ENCODE measurements around the gene LRP2BP.
"Not testable (repeated sequence)": the region's sequence is repeated elsewhere in the genome, so short reads cannot be mapped to it uniquely, and the experiment has no call there.

LRP2BP gene

DNA sequence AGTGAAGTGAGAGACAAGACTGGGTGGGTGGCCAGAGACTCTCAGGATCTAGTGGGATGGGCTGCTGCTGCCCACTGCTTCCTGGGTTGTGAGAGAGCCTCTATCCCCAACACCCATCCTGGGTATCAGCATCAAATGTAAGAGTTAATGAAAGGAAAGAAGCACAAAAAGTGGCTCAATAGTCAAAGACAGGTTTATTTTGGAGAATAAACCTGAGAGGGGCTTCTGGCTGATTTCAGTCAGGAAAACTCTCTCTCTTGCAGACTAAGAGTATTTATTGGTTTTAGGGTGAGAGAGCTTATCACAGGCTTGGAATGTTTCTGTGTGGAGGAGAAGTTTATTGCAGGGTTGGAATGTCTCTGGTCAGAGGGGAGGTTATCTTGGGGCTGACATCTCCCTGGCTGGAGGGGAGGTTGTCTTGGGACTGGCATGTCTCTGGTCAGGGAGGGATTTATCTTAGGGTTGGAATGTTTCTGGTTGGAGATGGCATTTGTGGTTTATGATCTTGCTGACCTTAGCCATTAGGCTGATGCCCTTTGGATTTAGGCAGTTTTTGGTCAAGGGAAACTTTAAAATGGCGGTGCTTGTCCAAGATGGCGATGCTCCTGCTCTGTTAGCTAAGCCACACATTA, 65.7 kb downstream of the LRP2BP start:
- DNase-seq (ENCODE audit: extremely low read depth in 1 of 2, low read depth in 1 of 2): not testable (repeated sequence)

GRCh38 chr4:185328586-185328985, 67.1 kb downstream of the LRP2BP start:
- DNase-seq (ENCODE audit: extremely low read depth in 1 of 2, low read depth in 1 of 2): no peak

- not testable (repeated sequence) for DNase-seq (ENCODE audit: extremely low read depth in 1 of 2, low read depth in 1 of 2)
Measured at GRCh38 chr4:185325721-185326120, 70.0 kb downstream of the LRP2BP start.

DNA sequence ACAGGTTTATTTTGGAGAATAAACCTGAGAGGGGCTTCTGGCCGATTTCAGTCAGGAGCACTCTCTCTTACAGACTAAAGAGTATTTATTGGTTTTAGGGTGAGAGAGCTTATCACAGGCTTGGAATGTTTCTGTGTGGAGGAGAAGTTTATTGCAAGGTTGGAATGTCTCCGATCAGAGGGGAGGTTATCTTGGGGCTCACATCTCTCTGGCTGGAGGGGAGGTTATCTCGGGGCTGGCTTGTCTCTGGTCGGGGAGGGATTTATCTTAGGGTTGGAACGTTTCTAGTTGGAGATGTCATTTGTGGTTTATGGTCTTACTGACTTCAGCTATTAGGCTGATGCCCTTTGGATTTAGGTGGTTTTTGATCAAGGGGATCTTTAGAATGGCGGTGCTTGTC, 71.4 kb downstream of the LRP2BP start:
- not testable (repeated sequence) for DNase-seq (ENCODE audit: extremely low read depth in 1 of 2, low read depth in 1 of 2)

DNA sequence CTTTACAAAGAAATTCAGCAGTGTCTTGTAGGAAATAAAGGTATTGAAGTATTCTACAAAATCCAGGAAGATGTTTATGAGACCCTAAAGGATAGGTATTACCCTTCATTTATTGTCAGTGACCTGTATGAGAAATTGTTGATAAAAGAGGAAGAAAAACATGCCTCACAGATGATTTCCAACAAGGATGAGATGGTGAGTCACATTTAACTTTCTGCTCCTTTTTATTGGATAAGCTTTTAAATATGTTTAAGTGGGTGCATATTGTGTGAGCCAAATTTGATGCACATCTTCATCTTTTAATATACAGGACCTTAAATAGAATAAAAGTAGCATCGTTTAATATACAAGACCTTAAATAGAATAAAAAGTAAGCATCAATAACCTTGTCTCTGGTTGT, 72.1 kb downstream of the LRP2BP start:
- DNase-seq (ENCODE audit: extremely low read depth in 1 of 2, low read depth in 1 of 2): no peak

GRCh38 chr4:185322803-185323202, 72.9 kb downstream of the LRP2BP start:
- DNase-seq (ENCODE audit: extremely low read depth in 1 of 2, low read depth in 1 of 2): no peak

DNA sequence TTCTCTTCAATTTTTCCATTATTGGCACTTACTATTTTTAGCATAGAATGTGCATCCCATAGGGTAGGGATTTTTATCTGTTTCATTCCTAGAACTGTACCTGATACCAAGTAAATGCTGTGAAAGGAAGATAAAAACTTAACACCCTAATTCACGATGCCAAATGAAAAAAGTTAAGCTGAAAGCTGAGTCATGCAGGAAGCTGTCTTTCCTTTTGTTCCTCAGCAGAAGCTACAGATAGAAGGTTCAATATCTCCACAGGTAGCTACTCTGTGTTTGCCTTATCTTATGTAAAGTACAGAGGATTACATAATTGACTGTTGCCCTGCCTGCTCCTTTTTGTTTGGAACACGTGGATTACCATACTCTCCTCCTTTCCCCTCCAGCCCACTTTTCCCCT, 77.0 kb downstream of the LRP2BP start:
- DNase-seq (ENCODE audit: extremely low read depth in 1 of 2, low read depth in 1 of 2): no peak

GRCh38 chr4:185317880-185318279, 77.8 kb downstream of the LRP2BP start:
- no peak for DNase-seq (ENCODE audit: extremely low read depth in 1 of 2, low read depth in 1 of 2)

GRCh38 chr4:185317462-185317861, 78.3 kb downstream of the LRP2BP start:
- DNase-seq (ENCODE audit: extremely low read depth in 1 of 2, low read depth in 1 of 2): not testable (repeated sequence)
